Endodermal cell (in vitro differentiated cells): ENCODE measurements around the gene GRK1. TPM values are rescaled to one million over a fixed set of nuclear protein-coding genes. Genes with fewer than 3 reads are reported as not detected.

ENCODE experiments used
- DNase-seq: peaks from one replicate; pipeline ENCODE4 v3.0.0-alpha.2; 2017
- H3K27ac ChIP-seq: 2 replicates; pipeline ENCODE4 v1.5.1; 2013; ENCODE audit warnings: mild to moderate bottlenecking, low read depth, low read length, moderate library complexity
- H3K27me3 ChIP-seq: 2 replicates; pipeline ENCODE4 v1.6.1; 2013; ENCODE audit warnings: mild to moderate bottlenecking, low read length, moderate library complexity; ENCODE audit not compliant: insufficient read depth, control insufficient read depth, poor library complexity, severe bottlenecking
- H3K36me3 ChIP-seq: 2 replicates; pipeline ENCODE4 v1.7.0; 2013; ENCODE audit warnings: mild to moderate bottlenecking, low read length, moderate library complexity; ENCODE audit not compliant: control insufficient read depth, insufficient read depth
- H3K4me1 ChIP-seq: one replicate; pipeline ENCODE4 v1.7.0; 2013; ENCODE audit warnings: low read length; ENCODE audit not compliant: control insufficient read depth, insufficient read depth
- H3K4me3 ChIP-seq: 2 replicates; pipeline ENCODE4 v1.5.1; 2013; ENCODE audit warnings: mild to moderate bottlenecking, low read length, moderate library complexity
- H3K9ac ChIP-seq: 2 replicates; pipeline ENCODE4 v1.6.1; 2013; ENCODE audit warnings: mild to moderate bottlenecking, low read length, moderate library complexity; ENCODE audit not compliant: poor library complexity, severe bottlenecking; ENCODE audit errors: extremely low read depth
- H3K9me3 ChIP-seq: 2 replicates; pipeline ENCODE4 v1.6.1; 2013; ENCODE audit warnings: mild to moderate bottlenecking, low read length, moderate library complexity; ENCODE audit not compliant: control insufficient read depth
- H3K27ac Mint-ChIP-seq: 2 replicates; pipeline ENCODE4 v1.8.0; 2020; ENCODE audit warnings: mixed read lengths
- H3K27me3 Mint-ChIP-seq: 2 replicates; pipeline ENCODE4 v1.8.0; 2021; ENCODE audit warnings: mild to moderate bottlenecking, mixed read lengths; ENCODE audit not compliant: insufficient read depth
- H3K36me3 Mint-ChIP-seq: 2 replicates; pipeline ENCODE4 v1.8.0; 2020; ENCODE audit warnings: low read depth, mixed read lengths
- H3K4me1 Mint-ChIP-seq: 2 replicates; pipeline ENCODE4 v1.8.0; 2020; ENCODE audit warnings: mixed read lengths
- H3K4me3 Mint-ChIP-seq: 2 replicates; pipeline ENCODE4 v1.8.0; 2020; ENCODE audit warnings: mild to moderate bottlenecking, moderate library complexity, mixed read lengths
- H3K9me3 Mint-ChIP-seq: 2 replicates; pipeline ENCODE4 v1.8.0; 2020; ENCODE audit warnings: mild to moderate bottlenecking, mixed read lengths
- CTCF ChIP-seq: fragments of 200-600 bp; sonication (generic); conservative IDR thresholded peaks from 2 replicates; pipeline ENCODE4 v1.5.0; 2021; ENCODE audit warnings: antibody characterized with exemption, mild to moderate bottlenecking
- WGBS, 2 experiments: methylation state at CpG; one replicate each; pipeline versions ENCODE4 v1.1.5 to v1.1.7; 2013; ENCODE audit warnings: missing lambda C conversion rate in 2 of 2, mixed read lengths in 1 of 2; ENCODE audit not compliant: insufficient coverage in 1 of 2, insufficient read length in 1 of 2; 5-methylcytosine and 5-hydroxymethylcytosine counted together
- total RNA-seq, 2 donors: library from RNA; stranded (reverse); fragmentation: NEBNext Ultra II Directional in 1 of 2; extraction: Animal tissue kit (Norgen Biotek cat#: 25700) in 1 of 2; gene quantifications; 2 replicates in 1 of 2; 3 replicates in 1 of 2; pipeline ENCODE4 v1.2.1, GENCODE V29; 2021

GRK1 gene
- total RNA-seq, 2 donors from 2014 or later, result 1.7 to 2.5 TPM

- no peaks in the 10 kb centered on the region for H3K27me3 ChIP-seq
- no peaks in the 10 kb centered on the region for H3K9me3 ChIP-seq
- H3K9ac ChIP-seq, result no peak overlapping the region
- no peaks in the 10 kb centered on the region for H3K4me1 ChIP-seq
- peaks cover 2% of the 10 kb centered on the region for H3K27me3 Mint-ChIP-seq
- H3K36me3 Mint-ChIP-seq, result no peaks in the 10 kb centered on the region
- peak; percentile 43 for DNase-seq
- H3K4me3 Mint-ChIP-seq, result no peak overlapping the region
- H3K36me3 ChIP-seq, result no peaks in the 10 kb centered on the region
- 93 to 96% methylated on average over 44 to 54 of the region's 54 CpGs for WGBS, 2 experiments
- no peak overlapping the region for H3K4me3 ChIP-seq
- H3K9me3 Mint-ChIP-seq, result no peaks in the 10 kb centered on the region
- H3K4me1 Mint-ChIP-seq, result peaks cover 17% of the 10 kb centered on the region
- no peak overlapping the region for H3K27ac Mint-ChIP-seq
- no peak overlapping the region for H3K27ac ChIP-seq
- TF ChIP-seq CTCF, result no peak
Observed at GRCh38 chr13:113671066-113672001, 4.3 kb downstream of the GRK1 start.

- peak; percentile 44 for DNase-seq
- Mint-ChIP-seq H3K4me1 (peaks cover 11% of the 10 kb centered on the region), H3K36me3 (no peaks in the 10 kb centered on the region), H3K27ac (no peak overlapping the region), H3K27me3 (peaks cover 2% of the 10 kb centered on the region), H3K9me3 (no peaks in the 10 kb centered on the region), H3K4me3 (no peak overlapping the region)
- WGBS, 2 experiments, result 82 to 87% methylated on average over 13 to 18 of the region's 18 CpGs
- H3K9ac ChIP-seq, result no peak overlapping the region
- no peak for TF ChIP-seq CTCF
- H3K27me3 ChIP-seq, result no peaks in the 10 kb centered on the region
- H3K4me3 ChIP-seq, result no peak overlapping the region
- no peak overlapping the region for H3K27ac ChIP-seq
- no peaks in the 10 kb centered on the region for H3K9me3 ChIP-seq
- no peaks in the 10 kb centered on the region for H3K36me3 ChIP-seq
- H3K4me1 ChIP-seq, result no peaks in the 10 kb centered on the region
Observed at GRCh38 chr13:113672002-113672651, 5.1 kb downstream of the GRK1 start.

GRCh38 chr13:113722921-113723320 is 55.9 kb downstream of the GRK1 start:
- Mint-ChIP-seq H3K27me3 (no peaks in the 10 kb centered on the region), H3K27ac (peak overlapping the region; percentile 86), H3K4me3 (peak overlapping the region; percentile 68), H3K9me3 (no peaks in the 10 kb centered on the region), H3K36me3 (no peaks in the 10 kb centered on the region), H3K4me1 (peaks cover 17% of the 10 kb centered on the region)
- Histone ChIP-seq H3K27me3 (no peaks in the 10 kb centered on the region), H3K4me3 (no peak overlapping the region), H3K9ac (no peak overlapping the region), H3K36me3 (no peaks in the 10 kb centered on the region), H3K9me3 (no peaks in the 10 kb centered on the region), H3K27ac (no peak overlapping the region), H3K4me1 (peaks cover 12% of the 10 kb centered on the region)
- TF ChIP-seq CTCF, result no peak
- DNase-seq, result no peak
- whole genome bisulfite sequencing, 2 experiments, result 84 to 85% methylated on average over 7 to 11 of the region's 11 CpGs
